HepG2 (cell line): Measurements from ENCODE around the gene ID3. TPM values are rescaled to one million over a fixed set of nuclear protein-coding genes. Genes with fewer than 3 reads are reported as not detected.

Experiments
- CHD2 ChIP-seq: IDR thresholded peaks from 2 replicates; pipeline ENCODE4 v1.6.1; 2011; ENCODE audit warnings: low read depth, low read length, improper control_type of control experiment
- GTF3A ChIP-seq: sonication (generic); formaldehyde crosslinking; conservative IDR thresholded peaks from 2 replicates; pipeline ENCODE4 v1.4.0; 2020; ENCODE audit warnings: mild to moderate bottlenecking, missing genetic modification reagents
- HDAC6 ChIP-seq: fragments of 200-600 bp; sonication (generic); IDR thresholded peaks from 2 replicates; pipeline ENCODE4 v1.7.0; 2017; ENCODE audit warnings: mild to moderate bottlenecking, antibody characterized with exemption, low read length, low read depth
- HNF4G ChIP-seq, 2 experiments: sonication (generic) in 1 of 2; formaldehyde crosslinking in 1 of 2; IDR thresholded peaks; 2 replicates each; pipeline versions ENCODE4 v1.4.0 to v1.6.1; 2011 to 2020; ENCODE audit warnings: borderline replicate concordance in 2 of 2, low read depth in 2 of 2, mild to moderate bottlenecking in 2 of 2, low read length in 1 of 2, missing genetic modification reagents in 1 of 2, moderate library complexity in 1 of 2
- MAFF ChIP-seq: IDR thresholded peaks from 2 replicates; pipeline ENCODE4 v1.6.1; 2011; ENCODE audit warnings: low read depth, low read length, improper control_type of control experiment
- NFE2L2 ChIP-seq: fragments of 150-350 bp; IDR thresholded peaks from 2 replicates; pipeline ENCODE4 v1.6.1; 2014; ENCODE audit warnings: low read length
- NR2C2 ChIP-seq: sonication (generic); formaldehyde crosslinking; IDR thresholded peaks from 2 replicates; pipeline ENCODE4 v1.4.0; 2020; ENCODE audit warnings: missing genetic modification reagents, mild to moderate bottlenecking, moderate library complexity, borderline replicate concordance
- PHF20 ChIP-seq: sonication (generic); formaldehyde crosslinking; IDR thresholded peaks from 2 replicates; pipeline ENCODE4 v1.5.0; 2020; ENCODE audit warnings: mild to moderate bottlenecking, missing genetic modification reagents
- PHF8 ChIP-seq: sonication (generic); formaldehyde crosslinking; IDR thresholded peaks from 2 replicates; pipeline ENCODE4 v1.5.0; 2020; ENCODE audit warnings: missing genetic modification reagents
- REL ChIP-seq: sonication (generic); formaldehyde crosslinking; conservative IDR thresholded peaks from 2 replicates; pipeline ENCODE4 v1.8.0; 2022; ENCODE audit warnings: mild to moderate bottlenecking, missing genetic modification reagents, moderate library complexity
- YY1 ChIP-seq: IDR thresholded peaks from 2 replicates; pipeline ENCODE4 v1.6.1; 2011; ENCODE audit warnings: low read length, low read depth, moderate library complexity, mild to moderate bottlenecking; ENCODE audit not compliant: insufficient read depth, insufficient replicate concordance
- ZBTB7A ChIP-seq: sonication (generic); formaldehyde crosslinking; IDR thresholded peaks from 2 replicates; pipeline ENCODE4 v1.8.0; 2022; ENCODE audit warnings: mild to moderate bottlenecking, missing genetic modification reagents
- ZNF235 ChIP-seq: sonication (generic); formaldehyde crosslinking; IDR thresholded peaks from 2 replicates; pipeline ENCODE4 v1.8.1; 2023; ENCODE audit warnings: mild to moderate bottlenecking, missing genetic modification reagents, borderline replicate concordance
- ZNF30 ChIP-seq: sonication (generic); formaldehyde crosslinking; IDR thresholded peaks from 2 replicates; pipeline ENCODE4 v1.5.0; 2020; ENCODE audit warnings: mild to moderate bottlenecking, missing genetic modification reagents
- ZNF343 ChIP-seq: sonication (generic); formaldehyde crosslinking; IDR thresholded peaks from 2 replicates; pipeline ENCODE4 v1.4.0; 2020; ENCODE audit warnings: mild to moderate bottlenecking, missing genetic modification reagents
- ZNF605 ChIP-seq: sonication (generic); formaldehyde crosslinking; IDR thresholded peaks from 2 replicates; pipeline ENCODE4 v1.8.0; 2022; ENCODE audit warnings: mild to moderate bottlenecking, missing genetic modification reagents
- polyA plus RNA-seq, 8 experiments: library from polyadenylated mRNA; depleted of rRNA in 3 of 8; stranded (reverse) in 7 of 8; unstranded in 1 of 8; fragments of >200 nt; fragmentation: Illumina TruSeq in 4 of 8; extraction: Trizol in 4 of 8; gene quantifications; 2 replicates each; pipeline versions ENCODE4 v1.2.1 to v1.2.3, GENCODE V29; 2011 to 2016; ENCODE audit warnings: low read depth in 4 of 8, missing spikeins in 1 of 8, mixed read lengths in 1 of 8; ENCODE audit not compliant: insufficient read depth in 1 of 8
- total RNA-seq, 5 experiments: library from RNA; depleted of rRNA; stranded (reverse); fragments of >200 nt; fragmentation: Illumina TruSeq; extraction: Trizol; gene quantifications; 2 replicates each; pipeline ENCODE4 v1.2.3, GENCODE V29; 2016; ENCODE audit warnings: low read depth in 1 of 5
- TF ChIP-seq, protein P1 (sequence below): IDR thresholded peaks from 2 replicates; pipeline ENCODE4 v1.6.1; 2016; ENCODE audit warnings: missing compliant biosample characterization, missing genetic modification reagents, borderline replicate concordance
- TF ChIP-seq, protein P2 (sequence below): sonication (generic); formaldehyde crosslinking; IDR thresholded peaks from 2 replicates; pipeline ENCODE4 v1.4.0; 2020; ENCODE audit warnings: mild to moderate bottlenecking, missing genetic modification reagents
- TF ChIP-seq, protein P3 (sequence below): sonication (generic); formaldehyde crosslinking; IDR thresholded peaks from 2 replicates; pipeline ENCODE4 v1.5.0; 2020; ENCODE audit warnings: missing genetic modification reagents
- TF ChIP-seq, protein P4 (sequence below): IDR thresholded peaks from 2 replicates; pipeline ENCODE4 v1.6.1; 2016; ENCODE audit warnings: mild to moderate bottlenecking, missing biosample characterization, missing genetic modification reagents
- TF ChIP-seq, protein P5 (sequence below): sonication (generic); formaldehyde crosslinking; IDR thresholded peaks from 2 replicates; pipeline ENCODE4 v1.4.0; 2020; ENCODE audit warnings: missing genetic modification reagents, mild to moderate bottlenecking, borderline replicate concordance

The ID3 gene
- total and polyA plus RNA-seq, 2 of the 13 experiments (the other 11 are each of a cell fraction or from before 2014, with no cell fraction given): 64.8 to 115 TPM

DNA sequence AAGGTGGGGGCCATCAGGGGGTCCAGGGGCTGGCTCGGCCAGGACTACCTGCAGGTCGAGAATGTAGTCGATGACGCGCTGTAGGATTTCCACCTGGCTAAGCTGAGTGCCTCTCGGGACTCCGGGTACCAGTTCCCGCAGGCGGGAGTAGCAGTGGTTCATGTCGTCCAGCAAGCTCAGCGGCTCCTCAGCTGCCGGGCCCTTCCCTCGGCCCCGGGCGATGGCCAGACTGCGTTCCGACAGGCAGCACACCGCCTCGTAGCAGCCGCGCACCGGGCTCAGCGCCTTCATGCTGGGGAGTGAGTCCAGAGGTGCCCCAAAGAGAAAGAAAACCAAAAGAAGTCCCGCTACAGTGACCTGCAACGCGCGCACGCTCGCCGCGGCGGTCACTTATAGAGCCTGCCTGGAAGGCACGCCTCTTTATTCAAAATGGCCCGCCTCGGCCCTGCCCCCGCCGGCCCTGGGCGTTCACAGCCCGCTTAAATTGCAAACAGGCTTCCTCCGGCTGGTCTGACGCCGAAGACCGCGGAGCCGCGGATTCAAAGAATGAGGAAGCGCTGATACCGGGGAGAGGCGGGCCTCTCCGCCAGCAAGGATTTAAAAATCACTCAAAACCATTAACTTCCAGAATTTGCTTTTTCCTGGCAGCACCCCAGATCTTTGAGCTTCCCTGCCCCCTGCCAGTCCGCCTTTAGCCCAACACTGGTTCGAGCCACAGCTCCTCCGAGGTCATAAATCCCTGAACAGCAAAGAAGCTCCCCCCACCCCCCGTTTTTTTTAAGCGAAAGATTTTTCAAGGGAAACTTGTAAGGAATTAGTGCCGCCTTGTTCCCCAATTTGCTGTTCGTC is at the start of gene ID3 (continued):
- TF ChIP-seq, protein P1, sequence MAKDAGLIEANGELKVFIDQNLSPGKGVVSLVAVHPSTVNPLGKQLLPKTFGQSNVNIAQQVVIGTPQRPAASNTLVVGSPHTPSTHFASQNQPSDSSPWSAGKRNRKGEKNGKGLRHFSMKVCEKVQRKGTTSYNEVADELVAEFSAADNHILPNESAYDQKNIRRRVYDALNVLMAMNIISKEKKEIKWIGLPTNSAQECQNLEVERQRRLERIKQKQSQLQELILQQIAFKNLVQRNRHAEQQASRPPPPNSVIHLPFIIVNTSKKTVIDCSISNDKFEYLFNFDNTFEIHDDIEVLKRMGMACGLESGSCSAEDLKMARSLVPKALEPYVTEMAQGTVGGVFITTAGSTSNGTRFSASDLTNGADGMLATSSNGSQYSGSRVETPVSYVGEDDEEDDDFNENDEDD: peak; percentile 44; the same call in 1 of the 2 replicates
- TF ChIP-seq PHF8 (CRISPR knock-in tag) (peak; percentile 62; the same call in 1 of the 2 replicates), HDAC6 (no peak; the same call in 1 of the 2 replicates), YY1 (peak; percentile 48), MAFF (no peak), GTF3A (CRISPR knock-in tag) (no peak), ZBTB7A (no peak), ZNF343 (no peak), NR2C2 (CRISPR knock-in tag) (no peak), ZNF605 (peak; percentile 42; the same call in 1 of the 2 replicates), NFE2L2 (no peak), HNF4G (IDR thresholded peaks at IDR 0.05; ENCODE audit: borderline replicate concordance, low read depth, low read length) (no peak), HNF4G (CRISPR knock-in tag; IDR thresholded peaks at IDR 0.05; ENCODE audit: borderline replicate concordance, low read depth) (no peak), CHD2 (no peak; the same call in 1 of the 2 replicates), ZNF30 (CRISPR knock-in tag) (no peak), PHF20 (CRISPR knock-in tag) (no peak), REL (CRISPR knock-in tag) (no peak), ZNF235 (CRISPR knock-in tag) (no peak; the same call in 1 of the 2 replicates)
- TF ChIP-seq, protein P2, sequence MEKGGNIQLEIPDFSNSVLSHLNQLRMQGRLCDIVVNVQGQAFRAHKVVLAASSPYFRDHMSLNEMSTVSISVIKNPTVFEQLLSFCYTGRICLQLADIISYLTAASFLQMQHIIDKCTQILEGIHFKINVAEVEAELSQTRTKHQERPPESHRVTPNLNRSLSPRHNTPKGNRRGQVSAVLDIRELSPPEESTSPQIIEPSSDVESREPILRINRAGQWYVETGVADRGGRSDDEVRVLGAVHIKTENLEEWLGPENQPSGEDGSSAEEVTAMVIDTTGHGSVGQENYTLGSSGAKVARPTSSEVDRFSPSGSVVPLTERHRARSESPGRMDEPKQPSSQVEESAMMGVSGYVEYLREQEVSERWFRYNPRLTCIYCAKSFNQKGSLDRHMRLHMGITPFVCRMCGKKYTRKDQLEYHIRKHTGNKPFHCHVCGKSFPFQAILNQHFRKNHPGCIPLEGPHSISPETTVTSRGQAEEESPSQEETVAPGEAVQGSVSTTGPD (CRISPR knock-in tag): peak; percentile 56; the same call in 1 of the 2 replicates
- TF ChIP-seq, protein P3, sequence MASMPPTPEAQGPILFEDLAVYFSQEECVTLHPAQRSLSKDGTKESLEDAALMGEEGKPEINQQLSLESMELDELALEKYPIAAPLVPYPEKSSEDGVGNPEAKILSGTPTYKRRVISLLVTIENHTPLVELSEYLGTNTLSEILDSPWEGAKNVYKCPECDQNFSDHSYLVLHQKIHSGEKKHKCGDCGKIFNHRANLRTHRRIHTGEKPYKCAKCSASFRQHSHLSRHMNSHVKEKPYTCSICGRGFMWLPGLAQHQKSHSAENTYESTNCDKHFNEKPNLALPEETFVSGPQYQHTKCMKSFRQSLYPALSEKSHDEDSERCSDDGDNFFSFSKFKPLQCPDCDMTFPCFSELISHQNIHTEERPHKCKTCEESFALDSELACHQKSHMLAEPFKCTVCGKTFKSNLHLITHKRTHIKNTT (CRISPR knock-in tag): no peak
- TF ChIP-seq, protein P4, sequence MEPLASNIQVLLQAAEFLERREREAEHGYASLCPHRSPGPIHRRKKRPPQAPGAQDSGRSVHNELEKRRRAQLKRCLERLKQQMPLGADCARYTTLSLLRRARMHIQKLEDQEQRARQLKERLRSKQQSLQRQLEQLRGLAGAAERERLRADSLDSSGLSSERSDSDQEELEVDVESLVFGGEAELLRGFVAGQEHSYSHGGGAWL (CRISPR knock-in tag): 0 out of 2 replicates have a peak, but pooled peaks have one; percentile 19
- TF ChIP-seq, protein P5, sequence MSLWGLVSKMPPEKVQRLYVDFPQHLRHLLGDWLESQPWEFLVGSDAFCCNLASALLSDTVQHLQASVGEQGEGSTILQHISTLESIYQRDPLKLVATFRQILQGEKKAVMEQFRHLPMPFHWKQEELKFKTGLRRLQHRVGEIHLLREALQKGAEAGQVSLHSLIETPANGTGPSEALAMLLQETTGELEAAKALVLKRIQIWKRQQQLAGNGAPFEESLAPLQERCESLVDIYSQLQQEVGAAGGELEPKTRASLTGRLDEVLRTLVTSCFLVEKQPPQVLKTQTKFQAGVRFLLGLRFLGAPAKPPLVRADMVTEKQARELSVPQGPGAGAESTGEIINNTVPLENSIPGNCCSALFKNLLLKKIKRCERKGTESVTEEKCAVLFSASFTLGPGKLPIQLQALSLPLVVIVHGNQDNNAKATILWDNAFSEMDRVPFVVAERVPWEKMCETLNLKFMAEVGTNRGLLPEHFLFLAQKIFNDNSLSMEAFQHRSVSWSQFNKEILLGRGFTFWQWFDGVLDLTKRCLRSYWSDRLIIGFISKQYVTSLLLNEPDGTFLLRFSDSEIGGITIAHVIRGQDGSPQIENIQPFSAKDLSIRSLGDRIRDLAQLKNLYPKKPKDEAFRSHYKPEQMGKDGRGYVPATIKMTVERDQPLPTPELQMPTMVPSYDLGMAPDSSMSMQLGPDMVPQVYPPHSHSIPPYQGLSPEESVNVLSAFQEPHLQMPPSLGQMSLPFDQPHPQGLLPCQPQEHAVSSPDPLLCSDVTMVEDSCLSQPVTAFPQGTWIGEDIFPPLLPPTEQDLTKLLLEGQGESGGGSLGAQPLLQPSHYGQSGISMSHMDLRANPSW (CRISPR knock-in tag): no peak
